HL-60 (cell line): ENCODE measurements around the gene MCRS1.
A peak's percentile ranks its signal among the peaks of the same experiment; 100 is the strongest.

Experiments
- DNase-seq, 2 experiments: peaks; one replicate each; pipeline ENCODE4 v3.0.0-alpha.2; 2010 to 2020; ENCODE audit warnings: low read depth in 1 of 2, low spot score in 1 of 2
- H3K27ac ChIP-seq: fragments of 250-450 bp; sonication (Bioruptor Pico); replicated peaks from 2 replicates; pipeline ENCODE4 v1.5.1; 2020; ENCODE audit warnings: mild to moderate bottlenecking, moderate library complexity
- H3K27me3 ChIP-seq: fragments of 250-450 bp; sonication (Bioruptor Pico); 2 replicates; pipeline ENCODE4 v1.5.1; 2021; ENCODE audit warnings: mild to moderate bottlenecking, moderate library complexity; ENCODE audit not compliant: insufficient read depth, poor library complexity, severe bottlenecking
- H3K4me3 ChIP-seq: replicated peaks from 2 replicates; pipeline ENCODE4 v1.5.1; 2011; ENCODE audit warnings: mild to moderate bottlenecking, control low read depth, low read length; ENCODE audit not compliant: insufficient read depth
- GABPA ChIP-seq: IDR thresholded peaks from 2 replicates; pipeline ENCODE4 v1.6.1; 2012; ENCODE audit warnings: low read depth
- POLR2AphosphoS5 ChIP-seq: IDR thresholded peaks from 2 replicates; pipeline ENCODE4 v1.6.1; 2012; ENCODE audit warnings: low read depth
- SPI1 ChIP-seq: IDR thresholded peaks from 2 replicates; pipeline ENCODE4 v1.6.1; 2012; ENCODE audit warnings: low read depth, mild to moderate bottlenecking, borderline replicate concordance
- TF ChIP-seq, protein P1 (sequence below): IDR thresholded peaks from 2 replicates; pipeline ENCODE4 v1.6.1; 2012; ENCODE audit warnings: low read depth; ENCODE audit not compliant: insufficient replicate concordance
- TF ChIP-seq, protein P2 (sequence below): IDR thresholded peaks from one replicate; pipeline ENCODE4 v1.5.1; 2011; ENCODE audit warnings: low read length, control low read depth, inconsistent platforms; ENCODE audit not compliant: insufficient read depth

The MCRS1 gene

DNA sequence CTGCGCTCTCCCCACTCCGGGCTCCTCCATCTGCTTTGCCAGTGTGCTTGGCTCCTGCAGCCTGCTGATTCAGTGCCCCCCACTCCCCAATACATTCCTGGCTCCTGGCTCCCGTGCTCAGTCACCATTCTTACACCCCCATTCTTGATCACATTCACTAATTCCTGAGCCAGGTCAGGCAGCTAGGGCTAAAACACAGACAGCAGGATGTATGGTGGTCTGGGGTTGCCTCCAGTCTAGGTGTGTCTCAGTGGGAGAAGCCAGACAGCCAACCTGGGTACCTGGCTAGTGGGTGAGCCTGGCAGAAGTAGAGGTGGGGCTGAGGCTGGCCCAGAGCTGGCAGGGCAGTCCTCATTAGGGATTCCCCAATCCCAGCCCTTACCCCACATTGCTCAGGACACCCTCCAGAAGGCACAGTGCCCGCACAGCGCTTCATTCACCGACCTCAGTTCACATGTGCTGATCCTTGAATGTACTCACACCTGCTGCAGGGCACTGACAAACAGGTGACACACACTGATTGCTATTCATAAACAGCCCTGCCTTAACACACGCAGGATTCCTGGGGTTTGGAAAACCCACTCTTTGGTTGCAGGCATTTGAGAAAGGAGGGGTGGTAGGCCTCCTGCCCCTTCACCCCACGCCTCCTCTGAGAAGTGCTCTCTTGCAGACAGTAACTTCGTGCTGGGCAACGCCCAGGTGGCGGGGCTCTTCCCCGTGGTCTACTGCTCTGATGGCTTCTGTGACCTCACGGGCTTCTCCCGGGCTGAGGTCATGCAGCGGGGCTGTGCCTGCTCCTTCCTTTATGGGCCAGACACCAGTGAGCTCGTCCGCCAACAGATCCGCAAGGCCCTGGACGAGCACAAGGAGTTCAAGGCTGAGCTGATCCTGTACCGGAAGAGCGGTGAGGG is 27.5 kb downstream of the MCRS1 start:
- peaks cover 26% of the 10 kb centered on the region for H3K27me3 ChIP-seq
- no peak for TF ChIP-seq SPI1
- TF ChIP-seq, protein P1, sequence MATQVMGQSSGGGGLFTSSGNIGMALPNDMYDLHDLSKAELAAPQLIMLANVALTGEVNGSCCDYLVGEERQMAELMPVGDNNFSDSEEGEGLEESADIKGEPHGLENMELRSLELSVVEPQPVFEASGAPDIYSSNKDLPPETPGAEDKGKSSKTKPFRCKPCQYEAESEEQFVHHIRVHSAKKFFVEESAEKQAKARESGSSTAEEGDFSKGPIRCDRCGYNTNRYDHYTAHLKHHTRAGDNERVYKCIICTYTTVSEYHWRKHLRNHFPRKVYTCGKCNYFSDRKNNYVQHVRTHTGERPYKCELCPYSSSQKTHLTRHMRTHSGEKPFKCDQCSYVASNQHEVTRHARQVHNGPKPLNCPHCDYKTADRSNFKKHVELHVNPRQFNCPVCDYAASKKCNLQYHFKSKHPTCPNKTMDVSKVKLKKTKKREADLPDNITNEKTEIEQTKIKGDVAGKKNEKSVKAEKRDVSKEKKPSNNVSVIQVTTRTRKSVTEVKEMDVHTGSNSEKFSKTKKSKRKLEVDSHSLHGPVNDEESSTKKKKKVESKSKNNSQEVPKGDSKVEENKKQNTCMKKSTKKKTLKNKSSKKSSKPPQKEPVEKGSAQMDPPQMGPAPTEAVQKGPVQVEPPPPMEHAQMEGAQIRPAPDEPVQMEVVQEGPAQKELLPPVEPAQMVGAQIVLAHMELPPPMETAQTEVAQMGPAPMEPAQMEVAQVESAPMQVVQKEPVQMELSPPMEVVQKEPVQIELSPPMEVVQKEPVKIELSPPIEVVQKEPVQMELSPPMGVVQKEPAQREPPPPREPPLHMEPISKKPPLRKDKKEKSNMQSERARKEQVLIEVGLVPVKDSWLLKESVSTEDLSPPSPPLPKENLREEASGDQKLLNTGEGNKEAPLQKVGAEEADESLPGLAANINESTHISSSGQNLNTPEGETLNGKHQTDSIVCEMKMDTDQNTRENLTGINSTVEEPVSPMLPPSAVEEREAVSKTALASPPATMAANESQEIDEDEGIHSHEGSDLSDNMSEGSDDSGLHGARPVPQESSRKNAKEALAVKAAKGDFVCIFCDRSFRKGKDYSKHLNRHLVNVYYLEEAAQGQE: no peak
- no peak for TF ChIP-seq GABPA
- no peak for TF ChIP-seq POLR2AphosphoS5
- TF ChIP-seq, protein P2, sequence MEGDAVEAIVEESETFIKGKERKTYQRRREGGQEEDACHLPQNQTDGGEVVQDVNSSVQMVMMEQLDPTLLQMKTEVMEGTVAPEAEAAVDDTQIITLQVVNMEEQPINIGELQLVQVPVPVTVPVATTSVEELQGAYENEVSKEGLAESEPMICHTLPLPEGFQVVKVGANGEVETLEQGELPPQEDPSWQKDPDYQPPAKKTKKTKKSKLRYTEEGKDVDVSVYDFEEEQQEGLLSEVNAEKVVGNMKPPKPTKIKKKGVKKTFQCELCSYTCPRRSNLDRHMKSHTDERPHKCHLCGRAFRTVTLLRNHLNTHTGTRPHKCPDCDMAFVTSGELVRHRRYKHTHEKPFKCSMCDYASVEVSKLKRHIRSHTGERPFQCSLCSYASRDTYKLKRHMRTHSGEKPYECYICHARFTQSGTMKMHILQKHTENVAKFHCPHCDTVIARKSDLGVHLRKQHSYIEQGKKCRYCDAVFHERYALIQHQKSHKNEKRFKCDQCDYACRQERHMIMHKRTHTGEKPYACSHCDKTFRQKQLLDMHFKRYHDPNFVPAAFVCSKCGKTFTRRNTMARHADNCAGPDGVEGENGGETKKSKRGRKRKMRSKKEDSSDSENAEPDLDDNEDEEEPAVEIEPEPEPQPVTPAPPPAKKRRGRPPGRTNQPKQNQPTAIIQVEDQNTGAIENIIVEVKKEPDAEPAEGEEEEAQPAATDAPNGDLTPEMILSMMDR: no peak
- no peak overlapping the region for H3K27ac ChIP-seq

DNA sequence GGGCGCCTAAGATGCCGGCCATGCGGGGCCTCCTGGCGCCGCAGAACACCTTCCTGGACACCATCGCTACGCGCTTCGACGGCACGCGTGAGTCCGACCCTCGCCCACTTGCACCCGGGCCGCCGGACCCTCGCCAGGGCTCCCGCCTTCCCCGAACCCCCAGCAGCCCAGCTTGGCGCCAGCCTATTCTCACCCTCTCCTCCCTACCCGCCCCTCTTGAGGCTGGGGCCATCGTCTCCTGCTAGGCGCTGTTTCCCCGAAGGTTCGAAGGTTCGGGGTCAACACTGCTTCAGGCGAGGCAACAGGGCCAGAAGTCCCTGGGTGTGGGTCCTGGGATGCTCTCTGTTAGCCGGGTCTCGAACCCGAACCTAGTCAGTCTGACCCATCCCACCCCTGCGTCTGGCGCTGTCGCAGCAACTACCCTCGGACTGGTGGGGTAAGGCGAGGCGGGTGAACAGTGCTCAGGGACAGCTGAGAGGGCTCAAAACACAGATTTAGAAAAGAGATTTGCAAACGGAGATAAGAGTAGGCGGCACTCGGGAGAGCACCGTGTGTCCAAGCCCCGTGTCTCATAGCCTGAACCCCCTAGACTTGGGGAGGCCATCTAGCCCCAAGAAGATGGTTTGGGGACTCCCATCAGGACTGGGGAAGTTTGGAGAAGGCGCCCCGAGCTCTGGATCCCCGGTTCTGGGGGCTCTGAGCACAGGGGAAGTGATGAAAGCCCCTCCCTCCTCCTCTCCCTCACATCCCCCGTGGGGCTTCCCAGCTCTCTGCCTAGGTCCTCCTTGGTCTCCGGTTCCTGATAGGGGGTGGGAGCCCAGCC is 28.3 kb downstream of the MCRS1 start:
- H3K4me3 ChIP-seq: no peak overlapping the region
- peaks cover 24% of the 10 kb centered on the region for H3K27me3 ChIP-seq
- no peak overlapping the region for H3K27ac ChIP-seq
- TF ChIP-seq GABPA (no peak), POLR2AphosphoS5 (no peak), SPI1 (no peak)
- TF ChIP-seq, protein P1: no peak
- TF ChIP-seq, protein P2: no peak
- no peak for DNase-seq

More for the DNA sequence above, 27.5 kb downstream of the MCRS1 start:
- no peak for DNase-seq
- no peak overlapping the region for H3K4me3 ChIP-seq

- Histone ChIP-seq H3K27ac (no peak within 1 kb of the TSS), H3K27me3 (peaks cover 24% of the 10 kb centered on the region), H3K4me3 (peak within 1 kb of the TSS; percentile 28)
- peak; percentile 52 to 77 for DNase-seq
- TF ChIP-seq POLR2AphosphoS5: no peak
- TF ChIP-seq, protein P1: no peak
- TF ChIP-seq SPI1: no peak
- TF ChIP-seq GABPA: no peak
These were observed 29.2 kb downstream of the MCRS1 start, which contains the start of gene KCNH3 for GRCh38 chr12:49538510-49539403. Gene KCNH3, plus strand, starts transcription at chr12:49539030. Its CDS starts 387 bp downstream, at chr12:49539417.
